ENCODE results near the gene MTMR8.

The MTMR8 gene

GRCh38 chrX:64313624-64314023 lies 81.6 kb downstream of the MTMR8 start:
- Histone ChIP-seq H3K36me3 (ENCODE audit: control insufficient read depth, insufficient read depth, low read length) (no peaks in the 10 kb centered on the region), H3K4me3 (ENCODE audit: extremely low read depth, insufficient read depth, low read length, poor library complexity, severe bottlenecking) (no peak overlapping the region), H3K9me3 (ENCODE audit: control insufficient read depth, low read length) (no peaks in the 10 kb centered on the region), H3K27ac (ENCODE audit: low read depth, low read length, severe bottlenecking) (no peak overlapping the region), H3K4me1 (ENCODE audit: control insufficient read depth, insufficient read depth, low read length, poor library complexity, severe bottlenecking) (no peaks in the 10 kb centered on the region)
- WGBS, 2 experiments (ENCODE audit: insufficient coverage in 2 of 2), result no CpG with 5 or more reads among the region's 1 CpG

DNA sequence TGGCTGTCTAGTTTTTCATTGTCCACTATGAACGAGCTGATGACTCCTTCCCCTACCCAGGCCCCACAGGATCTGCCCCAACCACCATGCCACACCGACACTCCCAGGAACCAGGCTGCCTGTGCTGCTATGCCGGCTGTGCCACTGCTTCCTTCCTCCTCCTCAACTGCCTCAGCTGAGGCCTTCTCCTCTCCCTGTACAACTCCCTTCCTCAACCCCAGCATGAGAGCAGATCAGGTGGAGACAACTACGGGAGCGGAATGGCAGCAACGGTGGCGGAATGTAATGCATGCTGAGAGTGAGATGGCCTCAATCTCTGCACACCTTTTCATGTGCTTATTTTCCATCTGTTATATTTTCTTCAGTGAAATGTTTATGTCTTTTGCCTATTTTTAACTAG lies 88.5 kb downstream of the MTMR8 start:
- Histone ChIP-seq H3K4me3 (ENCODE audit: extremely low read depth, insufficient read depth, low read length, poor library complexity, severe bottlenecking) (no peak overlapping the region), H3K4me1 (ENCODE audit: control insufficient read depth, insufficient read depth, low read length, poor library complexity, severe bottlenecking) (no peaks in the 10 kb centered on the region), H3K36me3 (ENCODE audit: control insufficient read depth, insufficient read depth, low read length) (no peaks in the 10 kb centered on the region), H3K9me3 (ENCODE audit: control insufficient read depth, low read length) (no peaks in the 10 kb centered on the region), H3K27ac (ENCODE audit: low read depth, low read length, severe bottlenecking) (no peak overlapping the region)
- WGBS, 2 experiments (ENCODE audit: insufficient coverage in 2 of 2), result 94 to 100% methylated on average over 1 to 2 of the region's 7 CpGs

DNA sequence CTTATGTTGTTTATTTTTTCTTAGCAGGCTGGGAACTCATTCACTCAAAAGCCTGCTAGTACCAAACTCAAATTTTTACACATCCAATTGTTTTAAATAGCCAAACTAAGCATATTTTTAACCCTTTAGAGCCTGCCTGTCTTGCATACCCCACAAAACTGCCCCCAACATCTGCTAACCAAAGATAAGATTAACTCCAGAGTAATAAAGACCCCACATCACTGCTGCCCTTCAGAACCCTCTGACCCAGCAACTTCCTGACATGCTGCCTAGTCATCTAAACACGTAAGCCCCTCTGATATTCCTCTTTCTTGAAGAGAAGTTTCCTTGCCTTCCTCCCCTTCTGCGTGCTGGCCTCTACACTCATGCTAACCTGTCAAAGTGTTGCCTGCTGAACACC lies 104.1 kb downstream of the MTMR8 start:
- Histone ChIP-seq H3K9me3 (ENCODE audit: control insufficient read depth, low read length) (no peaks in the 10 kb centered on the region), H3K27ac (ENCODE audit: low read depth, low read length, severe bottlenecking) (no peak overlapping the region), H3K36me3 (ENCODE audit: control insufficient read depth, insufficient read depth, low read length) (no peaks in the 10 kb centered on the region), H3K4me1 (ENCODE audit: control insufficient read depth, insufficient read depth, low read length, poor library complexity, severe bottlenecking) (no peaks in the 10 kb centered on the region), H3K4me3 (ENCODE audit: extremely low read depth, insufficient read depth, low read length, poor library complexity, severe bottlenecking) (no peak overlapping the region)
- 60% methylated on average over 1 of the region's 2 CpGs; no CpG with 5 or more reads in 1 of the 2 experiments for WGBS, 2 experiments (ENCODE audit: insufficient coverage in 2 of 2)

DNA sequence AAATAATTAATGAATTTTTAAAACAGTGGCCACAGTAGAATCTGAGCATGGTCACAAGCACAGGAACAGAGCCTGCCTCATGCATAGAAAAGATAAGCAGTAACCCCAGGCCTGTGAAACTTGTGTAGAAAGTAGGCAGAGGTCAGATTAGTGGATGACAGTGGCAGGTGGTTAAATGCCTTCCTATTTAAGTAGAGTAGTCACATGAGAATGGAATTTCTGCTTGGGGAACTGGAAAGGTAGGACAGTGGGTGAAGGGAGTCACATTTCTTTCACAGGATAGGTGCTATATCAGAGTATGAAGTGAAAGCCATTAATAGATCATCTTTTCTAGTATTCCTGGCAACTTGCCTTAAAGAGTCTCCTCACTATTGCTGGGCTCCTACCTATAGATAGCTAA lies 130.0 kb downstream of the MTMR8 start:
- H3K4me3 ChIP-seq (ENCODE audit: extremely low read depth, insufficient read depth, low read length, poor library complexity, severe bottlenecking), result no peak overlapping the region
- H3K9me3 ChIP-seq (ENCODE audit: control insufficient read depth, low read length), result no peaks in the 10 kb centered on the region
- H3K27ac ChIP-seq (ENCODE audit: low read depth, low read length, severe bottlenecking), result no peak overlapping the region
- H3K4me1 ChIP-seq (ENCODE audit: control insufficient read depth, insufficient read depth, low read length, poor library complexity, severe bottlenecking), result no peaks in the 10 kb centered on the region
- no peaks in the 10 kb centered on the region for H3K36me3 ChIP-seq (ENCODE audit: control insufficient read depth, insufficient read depth, low read length)

DNA sequence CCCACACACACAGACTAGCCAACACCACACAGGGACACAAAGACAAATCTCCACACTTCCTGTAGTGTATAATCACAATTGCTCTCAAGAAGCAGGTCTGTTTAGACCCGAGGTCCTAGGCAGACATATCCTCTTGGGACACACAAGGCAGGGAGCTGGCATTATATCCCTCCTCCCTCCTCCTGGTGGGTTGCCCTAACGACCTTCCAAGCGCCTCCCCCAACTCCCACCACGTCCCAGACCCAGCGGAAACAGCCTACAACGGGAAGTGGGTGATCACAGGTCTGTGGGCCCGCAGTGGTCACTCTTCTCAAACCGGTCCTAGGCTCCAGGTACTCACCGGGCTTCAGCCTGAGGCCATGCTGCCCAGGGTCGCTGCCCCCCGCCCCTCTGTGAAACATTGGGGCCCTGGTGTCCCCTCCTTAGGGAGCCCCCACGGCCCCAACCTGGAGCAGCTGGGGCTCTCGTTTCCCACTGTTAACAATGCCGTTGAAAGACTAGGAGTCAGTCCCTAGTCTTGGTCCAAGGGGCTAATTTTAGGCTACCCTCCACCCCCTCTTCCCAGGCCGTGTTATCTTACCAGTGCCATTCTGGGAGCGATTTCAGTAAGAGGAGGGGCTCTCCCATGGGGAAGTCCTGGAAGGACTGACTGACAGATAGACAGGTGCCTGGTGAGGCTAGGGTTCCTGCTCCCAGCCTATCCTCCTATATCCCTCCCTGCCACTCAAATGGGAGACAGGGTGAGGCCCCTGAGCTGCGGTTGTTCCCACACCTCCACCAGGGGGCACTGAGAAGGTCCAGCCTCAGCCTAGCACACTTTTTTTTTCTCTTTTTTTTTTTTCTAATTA lies 164.9 kb downstream of the MTMR8 start, which contains the start of gene ASB12:
Gene ASB12 (minus strand): TSS at position 485 of the 848 bp plus-strand sequence. CDS start 4,957 bp downstream, outside the sequence.
- no peak within 1 kb of the TSS for H3K27ac ChIP-seq (ENCODE audit: low read depth, low read length, severe bottlenecking)
- H3K36me3 ChIP-seq (ENCODE audit: control insufficient read depth, insufficient read depth, low read length), result no peaks in the 10 kb centered on the region
- no peaks in the 10 kb centered on the region for H3K9me3 ChIP-seq (ENCODE audit: control insufficient read depth, low read length)
- H3K4me3 ChIP-seq (ENCODE audit: extremely low read depth, insufficient read depth, low read length, poor library complexity, severe bottlenecking), result no peak within 1 kb of the TSS
- no peaks in the 10 kb centered on the region for H3K4me1 ChIP-seq (ENCODE audit: control insufficient read depth, insufficient read depth, low read length, poor library complexity, severe bottlenecking)
- 91 to 94% methylated on average over 6 to 9 of the region's 17 CpGs for WGBS, 2 experiments (ENCODE audit: insufficient coverage in 2 of 2)

DNA sequence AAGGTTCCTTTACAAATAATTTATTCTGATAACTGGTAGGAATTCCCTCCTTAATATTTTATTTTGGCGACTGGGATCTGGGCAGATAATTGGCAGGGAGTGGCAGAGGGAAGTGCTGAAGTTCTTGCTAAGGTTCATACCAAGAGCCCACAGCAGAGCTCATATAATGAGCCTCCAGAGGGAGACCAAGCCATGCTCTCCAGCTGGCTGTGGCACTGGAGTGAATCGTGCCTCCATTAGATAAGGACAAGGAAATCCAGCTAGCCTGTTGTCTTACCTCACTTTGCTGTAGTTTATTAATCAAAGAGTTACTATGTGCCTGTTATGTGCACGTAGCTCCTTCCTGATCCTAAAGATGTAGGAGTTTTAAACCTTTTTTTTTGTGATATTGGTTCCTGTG lies 166.1 kb downstream of the MTMR8 start:
- H3K36me3 ChIP-seq (ENCODE audit: control insufficient read depth, insufficient read depth, low read length), result no peaks in the 10 kb centered on the region
- H3K9me3 ChIP-seq (ENCODE audit: control insufficient read depth, low read length), result no peaks in the 10 kb centered on the region
- no peak overlapping the region for H3K4me3 ChIP-seq (ENCODE audit: extremely low read depth, insufficient read depth, low read length, poor library complexity, severe bottlenecking)
- no peaks in the 10 kb centered on the region for H3K4me1 ChIP-seq (ENCODE audit: control insufficient read depth, insufficient read depth, low read length, poor library complexity, severe bottlenecking)
- no CpG with 5 or more reads among the region's 3 CpGs for WGBS, 2 experiments (ENCODE audit: insufficient coverage in 2 of 2)
- no peak overlapping the region for H3K27ac ChIP-seq (ENCODE audit: low read depth, low read length, severe bottlenecking)

Measured in mesodermal cell (in vitro differentiated cells).